ENCODE data around the gene EPM2AIP1. TPM values are rescaled to one million over a fixed set of nuclear protein-coding genes. Genes with fewer than 3 reads are reported as not detected.

Gene EPM2AIP1
- total RNA-seq, 1 donor from 2014 or later = 14.3 TPM

DNA sequence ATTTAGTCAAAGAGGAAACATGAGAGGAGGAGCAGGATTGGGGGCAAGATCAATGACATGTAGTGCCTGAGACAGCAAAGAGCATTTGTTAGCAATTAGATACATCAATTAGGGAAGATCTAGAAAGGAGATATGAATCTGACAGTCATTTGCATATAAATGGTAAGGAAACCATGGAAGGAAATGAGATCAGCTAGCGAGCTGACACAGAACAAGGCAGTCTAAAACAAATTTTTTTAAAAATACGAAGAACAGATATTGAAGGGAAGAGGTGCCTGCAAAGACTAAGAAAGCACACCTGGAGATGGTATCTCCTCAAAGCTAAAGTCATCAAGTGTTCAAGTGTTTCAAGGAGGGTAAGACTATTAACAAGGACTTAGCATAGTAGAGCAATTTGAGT is 4.6 kb downstream of the EPM2AIP1 start:
- H3K36me3 Mint-ChIP-seq (ENCODE audit: low read depth) = peaks cover 35% of the 10 kb centered on the region
- no peak overlapping the region for H3K27ac Mint-ChIP-seq (ENCODE audit: unreplicated experiment)
- H3K9me3 Mint-ChIP-seq (ENCODE audit: low read depth) = no peaks in the 10 kb centered on the region
- no peak overlapping the region for H3K4me3 Mint-ChIP-seq (ENCODE audit: unreplicated experiment)
- no peak for TF ChIP-seq CTCF (IDR thresholded peaks at IDR 0.05)
- H3K4me1 Mint-ChIP-seq (ENCODE audit: low read depth) = peaks cover 41% of the 10 kb centered on the region
- H3K27me3 Mint-ChIP-seq (ENCODE audit: low read depth) = no peaks in the 10 kb centered on the region
- no peak for DNase-seq (ENCODE audit: low spot score)

- no peak for DNase-seq (ENCODE audit: low spot score)
- Mint-ChIP-seq H3K4me1 (ENCODE audit: low read depth) (no peaks in the 10 kb centered on the region), H3K27ac (ENCODE audit: unreplicated experiment) (no peak overlapping the region), H3K9me3 (ENCODE audit: low read depth) (peaks cover 21% of the 10 kb centered on the region), H3K36me3 (ENCODE audit: low read depth) (peaks cover 31% of the 10 kb centered on the region), H3K27me3 (ENCODE audit: low read depth) (no peaks in the 10 kb centered on the region), H3K4me3 (ENCODE audit: unreplicated experiment) (no peak overlapping the region)
- TF ChIP-seq CTCF (IDR thresholded peaks at IDR 0.05) = no peak
Observed at GRCh38 chr3:36981006-36981405, 11.9 kb downstream of the EPM2AIP1 start.

DNA sequence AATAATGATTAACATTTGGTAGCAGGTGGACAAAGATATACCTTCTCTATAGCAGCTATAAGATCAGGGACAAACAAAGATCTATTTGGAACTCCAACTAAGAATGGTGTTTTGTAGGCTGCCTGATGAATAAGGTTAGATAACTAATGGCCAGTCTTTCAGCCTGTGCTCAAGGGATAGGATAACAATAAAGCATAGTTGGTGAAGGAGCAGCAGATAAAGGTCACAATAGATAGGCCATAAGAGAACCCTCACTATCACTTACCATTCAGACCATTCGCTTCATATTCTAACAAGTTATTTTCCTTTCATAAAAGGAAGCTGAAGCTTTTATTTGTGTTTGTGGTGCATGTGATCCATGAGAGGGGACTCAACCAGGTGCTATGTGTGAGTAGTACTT is 19.8 kb downstream of the EPM2AIP1 start:
- no peak for DNase-seq (ENCODE audit: low spot score)
- H3K4me1 Mint-ChIP-seq (ENCODE audit: low read depth) = peaks cover 3% of the 10 kb centered on the region
- H3K27me3 Mint-ChIP-seq (ENCODE audit: low read depth) = no peaks in the 10 kb centered on the region
- H3K4me3 Mint-ChIP-seq (ENCODE audit: unreplicated experiment) = no peak overlapping the region
- TF ChIP-seq CTCF (IDR thresholded peaks at IDR 0.05) = no peak
- no peaks in the 10 kb centered on the region for H3K36me3 Mint-ChIP-seq (ENCODE audit: low read depth)
- H3K9me3 Mint-ChIP-seq (ENCODE audit: low read depth) = peaks cover 3% of the 10 kb centered on the region
- H3K27ac Mint-ChIP-seq (ENCODE audit: unreplicated experiment) = no peak overlapping the region

- Mint-ChIP-seq H3K4me3 (ENCODE audit: unreplicated experiment) (no peak overlapping the region), H3K27me3 (ENCODE audit: low read depth) (no peaks in the 10 kb centered on the region), H3K4me1 (ENCODE audit: low read depth) (peaks cover 3% of the 10 kb centered on the region), H3K27ac (ENCODE audit: unreplicated experiment) (no peak overlapping the region), H3K9me3 (ENCODE audit: low read depth) (no peaks in the 10 kb centered on the region), H3K36me3 (ENCODE audit: low read depth) (no peaks in the 10 kb centered on the region)
- no peak for TF ChIP-seq CTCF (IDR thresholded peaks at IDR 0.05)
- no peak for DNase-seq (ENCODE audit: low spot score)
Observed at GRCh38 chr3:36972163-36972562, 20.8 kb downstream of the EPM2AIP1 start.

GRCh38 chr3:36969540-36970432 is 23.1 kb downstream of the EPM2AIP1 start:
- no peak overlapping the region for H3K27ac Mint-ChIP-seq (ENCODE audit: unreplicated experiment)
- TF ChIP-seq CTCF (IDR thresholded peaks at IDR 0.05) = no peak
- peaks cover 3% of the 10 kb centered on the region for H3K4me1 Mint-ChIP-seq (ENCODE audit: low read depth)
- no peak overlapping the region for H3K4me3 Mint-ChIP-seq (ENCODE audit: unreplicated experiment)
- no peaks in the 10 kb centered on the region for H3K9me3 Mint-ChIP-seq (ENCODE audit: low read depth)
- no peak for DNase-seq (ENCODE audit: low spot score)
- H3K36me3 Mint-ChIP-seq (ENCODE audit: low read depth) = no peaks in the 10 kb centered on the region
- no peaks in the 10 kb centered on the region for H3K27me3 Mint-ChIP-seq (ENCODE audit: low read depth)
